ENCODE measurements around the gene KLF16. TPM values are rescaled to one million over a fixed set of nuclear protein-coding genes. Genes with fewer than 3 reads are reported as not detected.

Gene KLF16
- total RNA-seq, 2 experiments from 2014 or later: 21.5 to 21.8 TPM

GRCh38 chr19:1872807-1873523, 9.6 kb upstream of the KLF16 start:
- Mint-ChIP-seq H3K9me3 (no peaks in the 10 kb centered on the region), H3K4me3 (peak overlapping the region; percentile 22), H3K36me3 (peaks cover 10% of the 10 kb centered on the region), H3K27me3 (no peaks in the 10 kb centered on the region), H3K4me1 (peaks cover 27% of the 10 kb centered on the region), H3K27ac (no peak overlapping the region)
- POLR2A ChIA-PET: interaction anchor here (1.4 kb wide), 2 partner anchors 8 to 25 kb away, joined by 4 to 5 read pairs; no protein-coding TSS in a partner anchor
- DNase-seq: no peak
- ATAC-seq (ENCODE audit: low read depth): no peak

GRCh38 chr19:1871630-1872029, 8.3 kb upstream of the KLF16 start:
- POLR2A ChIA-PET: interaction anchor here (0.6 to 1.6 kb wide), 3 partner anchors 11 to 39 kb away, joined by 4 to 5 read pairs (median 5); no protein-coding TSS in a partner anchor
- H3K4me3 Mint-ChIP-seq: no peak overlapping the region
- ATAC-seq (ENCODE audit: low read depth) (no peak), DNase-seq (no peak)
- H3K4me1 Mint-ChIP-seq: peaks cover 29% of the 10 kb centered on the region
- H3K27me3 Mint-ChIP-seq: no peaks in the 10 kb centered on the region
- H3K27ac Mint-ChIP-seq: no peak overlapping the region
- peaks cover 10% of the 10 kb centered on the region for H3K36me3 Mint-ChIP-seq
- H3K9me3 Mint-ChIP-seq: no peaks in the 10 kb centered on the region

- H3K9me3 Mint-ChIP-seq: no peaks in the 10 kb centered on the region
- ATAC-seq (ENCODE audit: low read depth): no peak
- no peaks in the 10 kb centered on the region for H3K27me3 Mint-ChIP-seq
- POLR2A ChIA-PET: interaction anchor here (1.4 to 1.6 kb wide), 2 partner anchors 11 to 26 kb away, joined by 4 to 5 read pairs; no protein-coding TSS in a partner anchor
- peaks cover 25% of the 10 kb centered on the region for H3K4me1 Mint-ChIP-seq
- no peak overlapping the region for H3K4me3 Mint-ChIP-seq
- no peak for DNase-seq
- peaks cover 10% of the 10 kb centered on the region for H3K36me3 Mint-ChIP-seq
- no peak overlapping the region for H3K27ac Mint-ChIP-seq
Observed at GRCh38 chr19:1871140-1871597, 7.8 kb upstream of the KLF16 start.

GRCh38 chr19:1868971-1869370, 5.6 kb upstream of the KLF16 start:
- Mint-ChIP-seq H3K27me3 (no peaks in the 10 kb centered on the region), H3K4me1 (peaks cover 14% of the 10 kb centered on the region), H3K27ac (no peak overlapping the region), H3K4me3 (no peak overlapping the region), H3K36me3 (peaks cover 4% of the 10 kb centered on the region), H3K9me3 (no peaks in the 10 kb centered on the region)
- ATAC-seq (ENCODE audit: low read depth): no peak
- POLR2A ChIA-PET: interaction anchor here (0.7 to 1.3 kb wide), 4 partner anchors 12 to 77 kb away, joined by 3 to 6 read pairs (median 4); no protein-coding TSS in a partner anchor
- DNase-seq: no peak

GRCh38 chr19:1867349-1867724, 4.0 kb upstream of the KLF16 start:
- Mint-ChIP-seq H3K36me3 (peaks cover 2% of the 10 kb centered on the region), H3K27ac (peak overlapping the region; percentile 15), H3K9me3 (no peaks in the 10 kb centered on the region), H3K4me1 (peaks cover 11% of the 10 kb centered on the region), H3K4me3 (no peak overlapping the region), H3K27me3 (no peaks in the 10 kb centered on the region)
- POLR2A ChIA-PET: interaction anchor here (0.8 to 1.5 kb wide), 2 partner anchors 8 to 15 kb away, joined by 3 to 10 read pairs; no protein-coding TSS in a partner anchor
- ATAC-seq (ENCODE audit: low read depth) (no peak), DNase-seq (no peak)

- Mint-ChIP-seq H3K9me3 (no peaks in the 10 kb centered on the region), H3K36me3 (peaks cover 2% of the 10 kb centered on the region), H3K27ac (no peak overlapping the region), H3K4me3 (no peak overlapping the region), H3K4me1 (peaks cover 12% of the 10 kb centered on the region), H3K27me3 (no peaks in the 10 kb centered on the region)
- POLR2A ChIA-PET: interaction anchor here (0.6 to 1.5 kb wide), 3 partner anchors 9 to 592 kb away, joined by 3 to 10 read pairs (median 3); partner anchors contain the start of gene FAM174C
- ATAC-seq (ENCODE audit: low read depth): no peak
- no peak for DNase-seq
Observed at GRCh38 chr19:1866693-1867348, 3.4 kb upstream of the KLF16 start.

- Mint-ChIP-seq H3K27ac (peak overlapping the region; percentile 73), H3K36me3 (peaks cover under 1% of the 10 kb centered on the region), H3K4me1 (peaks cover 18% of the 10 kb centered on the region), H3K9me3 (no peaks in the 10 kb centered on the region), H3K4me3 (peak overlapping the region; percentile 82), H3K27me3 (no peaks in the 10 kb centered on the region)
- ATAC-seq (ENCODE audit: low read depth) (no peak), DNase-seq (no peak)
- POLR2A ChIA-PET: interaction anchor here (0.8 to 2.1 kb wide), 10 partner anchors 8 to 462 kb away, joined by 3 to 18 read pairs (median 6); no protein-coding TSS in a partner anchor
Observed at GRCh38 chr19:1865172-1866010, 2.0 kb upstream of the KLF16 start.

- H3K27me3 Mint-ChIP-seq: no peaks in the 10 kb centered on the region
- DNase-seq: peak; percentile 80
- ATAC-seq (ENCODE audit: low read depth): peak; percentile 23
- no peaks in the 10 kb centered on the region for H3K9me3 Mint-ChIP-seq
- H3K36me3 Mint-ChIP-seq: no peaks in the 10 kb centered on the region
- peaks cover 17% of the 10 kb centered on the region for H3K4me1 Mint-ChIP-seq
- peak overlapping the region; percentile 82 for H3K4me3 Mint-ChIP-seq
- peak overlapping the region; percentile 82 for H3K27ac Mint-ChIP-seq
- POLR2A ChIA-PET: interaction anchor here (0.6 to 2.1 kb wide), 15 partner anchors 8 to 463 kb away, joined by 3 to 18 read pairs (median 5); partner anchors contain the start of genes ADAT3 and SCAMP4
Observed at GRCh38 chr19:1864480-1865171, 1.2 kb upstream of the KLF16 start.

GRCh38 chr19:1863638-1864479, 480 bp upstream of the KLF16 start:
- DNase-seq: peak; percentile 97
- H3K36me3 Mint-ChIP-seq: no peaks in the 10 kb centered on the region
- H3K4me3 Mint-ChIP-seq: peak overlapping the region; percentile 82
- POLR2A ChIA-PET: interaction anchor here (0.6 to 2.1 kb wide), 15 partner anchors 8 to 464 kb away, joined by 3 to 18 read pairs (median 5); partner anchors contain the start of genes ADAT3 and SCAMP4
- peak overlapping the region; percentile 82 for H3K27ac Mint-ChIP-seq
- no peaks in the 10 kb centered on the region for H3K27me3 Mint-ChIP-seq
- ATAC-seq (ENCODE audit: low read depth): peak; percentile 73
- H3K9me3 Mint-ChIP-seq: no peaks in the 10 kb centered on the region
- H3K4me1 Mint-ChIP-seq: peaks cover 18% of the 10 kb centered on the region

- no peaks in the 10 kb centered on the region for H3K27me3 Mint-ChIP-seq
- peak overlapping the region; percentile 96 for H3K4me3 Mint-ChIP-seq
- ATAC-seq (ENCODE audit: low read depth): no peak
- DNase-seq: peak; percentile 82
- POLR2A ChIA-PET: no interaction called here
- H3K36me3 Mint-ChIP-seq: no peaks in the 10 kb centered on the region
- no peaks in the 10 kb centered on the region for H3K9me3 Mint-ChIP-seq
- H3K27ac Mint-ChIP-seq: peak overlapping the region; percentile 93
- H3K4me1 Mint-ChIP-seq: peaks cover 14% of the 10 kb centered on the region
Observed at GRCh38 chr19:1862424-1863327, 703 bp downstream of the KLF16 start.

GRCh38 chr19:1862068-1862423, 1.3 kb downstream of the KLF16 start:
- POLR2A ChIA-PET: no interaction called here
- H3K36me3 Mint-ChIP-seq: no peaks in the 10 kb centered on the region
- ATAC-seq (ENCODE audit: low read depth) (no peak), DNase-seq (no peak)
- peaks cover 14% of the 10 kb centered on the region for H3K4me1 Mint-ChIP-seq
- H3K4me3 Mint-ChIP-seq: peak overlapping the region; percentile 96
- H3K27me3 Mint-ChIP-seq: no peaks in the 10 kb centered on the region
- peak overlapping the region; percentile 93 for H3K27ac Mint-ChIP-seq
- H3K9me3 Mint-ChIP-seq: no peaks in the 10 kb centered on the region

Measured in activated naive CD8-positive, alpha-beta T cell treated with anti-CD3 and anti-CD28 coated beads, Interleukin-2, amount 10 ng/mL, durations not matched to agents 7 days and 5 days (primary cell).